GM10266 (cell line): ENCODE data around the gene CLN3.
"Not testable (repeated sequence)": the region's sequence is repeated elsewhere in the genome, so short reads cannot be mapped to it uniquely, and the experiment has no call there.

Experiments
- DNase-seq: peaks from one replicate; pipeline ENCODE4 v3.0.0; 2012; ENCODE audit errors: extremely low spot score
- TF ChIP-seq, protein P1 (sequence below): IDR thresholded peaks from 2 replicates; pipeline ENCODE4 v1.5.1; 2012; ENCODE audit warnings: mild to moderate bottlenecking, low read depth; ENCODE audit not compliant: control insufficient read depth, insufficient read depth; ENCODE audit errors: missing control alignments

CLN3 gene

GRCh38 chr16:28502290-28502689 is 10.4 kb upstream of the CLN3 start:
- no peak for DNase-seq
- TF ChIP-seq, protein P1, sequence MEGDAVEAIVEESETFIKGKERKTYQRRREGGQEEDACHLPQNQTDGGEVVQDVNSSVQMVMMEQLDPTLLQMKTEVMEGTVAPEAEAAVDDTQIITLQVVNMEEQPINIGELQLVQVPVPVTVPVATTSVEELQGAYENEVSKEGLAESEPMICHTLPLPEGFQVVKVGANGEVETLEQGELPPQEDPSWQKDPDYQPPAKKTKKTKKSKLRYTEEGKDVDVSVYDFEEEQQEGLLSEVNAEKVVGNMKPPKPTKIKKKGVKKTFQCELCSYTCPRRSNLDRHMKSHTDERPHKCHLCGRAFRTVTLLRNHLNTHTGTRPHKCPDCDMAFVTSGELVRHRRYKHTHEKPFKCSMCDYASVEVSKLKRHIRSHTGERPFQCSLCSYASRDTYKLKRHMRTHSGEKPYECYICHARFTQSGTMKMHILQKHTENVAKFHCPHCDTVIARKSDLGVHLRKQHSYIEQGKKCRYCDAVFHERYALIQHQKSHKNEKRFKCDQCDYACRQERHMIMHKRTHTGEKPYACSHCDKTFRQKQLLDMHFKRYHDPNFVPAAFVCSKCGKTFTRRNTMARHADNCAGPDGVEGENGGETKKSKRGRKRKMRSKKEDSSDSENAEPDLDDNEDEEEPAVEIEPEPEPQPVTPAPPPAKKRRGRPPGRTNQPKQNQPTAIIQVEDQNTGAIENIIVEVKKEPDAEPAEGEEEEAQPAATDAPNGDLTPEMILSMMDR = no peak

DNA sequence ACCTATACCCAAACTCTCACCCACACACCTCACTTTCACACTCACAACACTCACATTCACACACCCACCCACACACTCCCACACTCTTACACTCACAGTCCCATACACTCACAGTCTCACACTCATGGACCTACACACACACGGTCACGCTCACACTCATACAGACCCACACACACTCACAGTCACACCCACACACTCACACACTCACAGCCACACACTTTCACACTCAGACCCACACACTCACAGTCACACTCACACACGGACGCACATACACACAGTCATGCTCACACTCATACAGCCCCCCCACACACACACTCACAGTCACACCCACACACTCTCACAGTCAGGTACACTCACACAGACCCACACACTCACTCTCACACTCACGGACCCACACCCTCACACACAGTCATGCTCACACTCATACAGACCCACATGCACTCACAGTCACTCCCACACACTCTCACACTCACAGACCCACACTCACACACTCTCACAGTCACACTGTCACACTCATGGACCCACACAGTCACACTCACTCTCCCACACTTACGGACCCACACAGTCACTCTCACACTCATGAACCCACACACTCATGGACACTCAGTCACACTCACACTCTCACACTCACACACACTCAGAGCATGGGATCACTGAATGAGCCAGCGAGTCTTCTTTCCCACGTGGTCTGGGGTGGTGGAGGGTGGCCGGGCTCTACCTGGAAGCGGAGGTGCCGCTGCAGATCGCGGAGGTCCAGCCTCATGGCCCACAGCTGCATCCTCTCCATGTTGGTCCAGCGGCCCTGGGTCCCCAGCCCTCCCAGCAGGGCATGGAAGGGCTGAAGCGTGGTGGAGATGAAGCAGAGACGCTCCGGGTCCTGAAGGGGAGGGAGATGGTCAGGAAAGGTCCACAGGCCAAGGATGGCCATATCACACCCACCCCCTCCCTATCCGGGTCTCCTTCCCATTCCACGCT is 9.7 kb upstream of the CLN3 start:
- DNase-seq = no peak
- TF ChIP-seq, protein P1 = no peak

DNA sequence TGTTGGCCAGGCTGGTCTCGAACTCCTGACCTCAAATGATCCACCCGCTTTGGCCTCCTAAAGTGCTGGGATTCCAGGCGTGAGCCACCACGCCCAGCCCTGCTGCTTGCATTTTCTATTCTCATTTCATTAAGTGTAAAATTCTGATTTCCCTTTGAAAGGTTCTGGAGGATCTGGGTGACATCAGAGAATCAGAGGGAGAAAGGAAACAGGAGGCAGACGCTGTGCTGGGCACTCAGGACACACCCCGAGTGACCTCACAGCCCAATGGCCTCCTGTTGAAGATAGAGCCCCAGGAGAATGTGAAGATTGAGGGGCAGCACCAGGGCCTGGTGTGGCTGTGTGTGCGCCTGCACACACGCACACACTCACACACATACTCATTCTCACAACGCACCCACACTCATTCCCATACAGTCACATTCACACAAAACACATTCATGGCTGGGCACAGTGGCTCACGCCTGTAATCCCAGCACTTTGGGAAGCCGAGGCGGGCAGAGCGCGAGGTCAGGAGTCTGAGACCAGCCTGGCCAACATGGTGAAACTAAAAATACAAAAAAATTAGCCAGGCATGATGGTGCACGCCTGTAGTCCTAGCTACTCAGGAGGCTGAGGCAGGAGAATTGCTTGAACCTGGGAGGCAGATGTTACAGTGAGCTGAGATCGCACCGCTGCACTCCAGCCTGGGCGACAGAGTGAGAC is 8.8 kb upstream of the CLN3 start:
- not testable (repeated sequence) for DNase-seq

DNA sequence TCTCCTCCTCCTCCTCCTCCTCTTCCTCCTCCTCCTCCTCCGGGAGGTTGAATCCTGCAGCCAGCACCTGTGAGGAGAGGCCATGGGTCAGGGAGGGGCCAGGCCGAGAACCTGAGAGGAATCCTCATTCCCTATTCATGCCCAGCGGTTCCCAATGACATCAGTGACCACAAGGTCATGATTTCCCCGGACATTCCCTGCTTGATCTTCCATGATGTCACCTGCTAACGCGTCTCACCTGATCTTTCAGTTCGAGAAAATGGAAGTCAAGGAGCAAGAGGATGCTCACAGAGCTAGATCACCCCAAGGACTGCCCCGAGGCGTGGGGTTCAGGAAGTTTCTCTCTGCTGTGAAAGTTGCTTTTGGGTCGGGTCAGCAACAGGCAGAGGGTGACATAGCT is 8.0 kb upstream of the CLN3 start:
- no peak for DNase-seq
- TF ChIP-seq, protein P1 = no peak

- TF ChIP-seq, protein P1 = no peak
- DNase-seq = no peak
These were observed 7.0 kb upstream of the CLN3 start for GRCh38 chr16:28498666-28499381.

- DNase-seq = no peak
- TF ChIP-seq, protein P1 = no peak
These were observed 6.2 kb upstream of the CLN3 start for GRCh38 chr16:28497861-28498599.

- TF ChIP-seq, protein P1 = no peak
- DNase-seq = no peak
These were observed 5.5 kb upstream of the CLN3 start for GRCh38 chr16:28497386-28497785.
